Activated CD8-positive, alpha-beta T cell treated with anti-CD3 and anti-CD28 coated beads for 36 hours (primary cell): ENCODE results near the gene DISP2. TPM values are rescaled to one million over a fixed set of nuclear protein-coding genes. Genes with fewer than 3 reads are reported as not detected.

ENCODE experiments used
- ATAC-seq: fragments of 200-7000 bp; cut with Tn5 transposase; one replicate; pipeline ENCODE4 v1.10.0; 2021; ENCODE audit warnings: mild to moderate bottlenecking, moderate library complexity
- CTCF ChIA-PET: fragments of 350-600 bp; sonication (Branson Sonifier 250); formaldehyde crosslinking; loops from one replicate; lab custom pipeline; 2021; ENCODE audit warnings: antibody characterized with exemption; lab: Charles Lee
- POLR2A ChIA-PET: fragments of 350-600 bp; sonication (Branson Sonifier 250); formaldehyde crosslinking; loops from one replicate; lab custom pipeline; 2021; ENCODE audit warnings: antibody characterized with exemption; lab: Charles Lee
- DNase-seq: peaks from one replicate; pipeline ENCODE4 v3.0.0-alpha.2; 2020
- H3K27ac Mint-ChIP-seq: one replicate; pipeline ENCODE4 v1.8.0; 2021; ENCODE audit warnings: mild to moderate bottlenecking, mixed read lengths
- H3K27me3 Mint-ChIP-seq: one replicate; pipeline ENCODE4 v1.8.0; 2021; ENCODE audit warnings: mixed read lengths
- H3K36me3 Mint-ChIP-seq: one replicate; pipeline ENCODE4 v1.8.0; 2021; ENCODE audit warnings: low read depth, mixed read lengths
- H3K4me1 Mint-ChIP-seq: one replicate; pipeline ENCODE4 v1.8.0; 2021; ENCODE audit warnings: low read depth, mixed read lengths
- H3K4me3 Mint-ChIP-seq: one replicate; pipeline ENCODE4 v1.8.0; 2021; ENCODE audit warnings: mild to moderate bottlenecking, moderate library complexity, mixed read lengths
- H3K9me3 Mint-ChIP-seq: one replicate; pipeline ENCODE4 v1.8.0; 2021; ENCODE audit warnings: mixed read lengths
- intact Hi-C: fragments of 100-400 bp; cut with micrococcal nuclease; formaldehyde crosslinking; loops from one replicate; pipeline ENCODE4 v1.10.0; 2022
- total RNA-seq, 2 experiments: library from RNA; stranded (reverse); gene quantifications; one replicate each; pipeline ENCODE4 v1.2.3, GENCODE V29; 2021
- TF ChIP-seq, protein P1 (sequence below): fragments of 200-600 bp; IDR thresholded peaks from one replicate; pipeline ENCODE4 v1.8.0; 2022; ENCODE audit warnings: antibody characterized with exemption, mild to moderate bottlenecking

The DISP2 gene
- total RNA-seq, 2 experiments from 2014 or later = 0.09 to 0.20 TPM

DNA sequence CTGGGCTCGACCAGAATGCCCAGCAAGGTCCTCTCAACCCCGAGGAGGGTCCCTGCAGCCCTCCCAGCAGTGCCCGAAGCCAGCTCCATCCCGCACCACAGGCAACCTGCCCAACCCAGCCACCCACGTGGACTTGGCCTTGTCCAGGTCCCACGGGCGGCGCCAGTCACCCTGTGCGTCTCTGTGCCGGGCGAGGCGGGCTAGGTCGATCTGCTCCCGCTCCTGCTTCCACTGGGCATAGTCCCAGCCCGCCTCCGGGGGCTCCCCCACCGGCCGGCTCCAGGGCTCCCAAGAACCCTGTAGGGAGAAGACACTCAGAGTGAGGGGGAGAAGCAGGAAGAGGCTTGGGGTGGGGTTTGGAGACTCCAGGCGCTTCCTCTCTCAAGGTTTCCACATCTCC is 20.4 kb upstream of the DISP2 start:
- H3K9me3 Mint-ChIP-seq = no peaks in the 10 kb centered on the region
- H3K36me3 Mint-ChIP-seq = no peaks in the 10 kb centered on the region
- TF ChIP-seq, protein P1, sequence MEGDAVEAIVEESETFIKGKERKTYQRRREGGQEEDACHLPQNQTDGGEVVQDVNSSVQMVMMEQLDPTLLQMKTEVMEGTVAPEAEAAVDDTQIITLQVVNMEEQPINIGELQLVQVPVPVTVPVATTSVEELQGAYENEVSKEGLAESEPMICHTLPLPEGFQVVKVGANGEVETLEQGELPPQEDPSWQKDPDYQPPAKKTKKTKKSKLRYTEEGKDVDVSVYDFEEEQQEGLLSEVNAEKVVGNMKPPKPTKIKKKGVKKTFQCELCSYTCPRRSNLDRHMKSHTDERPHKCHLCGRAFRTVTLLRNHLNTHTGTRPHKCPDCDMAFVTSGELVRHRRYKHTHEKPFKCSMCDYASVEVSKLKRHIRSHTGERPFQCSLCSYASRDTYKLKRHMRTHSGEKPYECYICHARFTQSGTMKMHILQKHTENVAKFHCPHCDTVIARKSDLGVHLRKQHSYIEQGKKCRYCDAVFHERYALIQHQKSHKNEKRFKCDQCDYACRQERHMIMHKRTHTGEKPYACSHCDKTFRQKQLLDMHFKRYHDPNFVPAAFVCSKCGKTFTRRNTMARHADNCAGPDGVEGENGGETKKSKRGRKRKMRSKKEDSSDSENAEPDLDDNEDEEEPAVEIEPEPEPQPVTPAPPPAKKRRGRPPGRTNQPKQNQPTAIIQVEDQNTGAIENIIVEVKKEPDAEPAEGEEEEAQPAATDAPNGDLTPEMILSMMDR = no peak
- CTCF ChIA-PET = interaction anchor here (0.5 to 12.4 kb wide), 39 partner anchors 9 to 552 kb away, joined by 3 to 376 read pairs (median 5); partner anchors contain the start of genes ANKRD63, BAHD1, DISP2 and INAFM2
- no peak for DNase-seq
- intact Hi-C loops = loop anchor here (2.0 kb wide), 1 partner anchor 61 kb away; no protein-coding TSS in a partner anchor
- no peaks in the 10 kb centered on the region for H3K27me3 Mint-ChIP-seq
- peaks cover 14% of the 10 kb centered on the region for H3K4me1 Mint-ChIP-seq
- no peak for ATAC-seq
- H3K4me3 Mint-ChIP-seq = no peak overlapping the region
- POLR2A ChIA-PET = interaction anchor here (0.7 to 3.3 kb wide), 7 partner anchors 15 to 104 kb away, joined by 3 to 12 read pairs (median 3); partner anchors contain the start of gene PLCB2
- H3K27ac Mint-ChIP-seq = no peak overlapping the region

DNA sequence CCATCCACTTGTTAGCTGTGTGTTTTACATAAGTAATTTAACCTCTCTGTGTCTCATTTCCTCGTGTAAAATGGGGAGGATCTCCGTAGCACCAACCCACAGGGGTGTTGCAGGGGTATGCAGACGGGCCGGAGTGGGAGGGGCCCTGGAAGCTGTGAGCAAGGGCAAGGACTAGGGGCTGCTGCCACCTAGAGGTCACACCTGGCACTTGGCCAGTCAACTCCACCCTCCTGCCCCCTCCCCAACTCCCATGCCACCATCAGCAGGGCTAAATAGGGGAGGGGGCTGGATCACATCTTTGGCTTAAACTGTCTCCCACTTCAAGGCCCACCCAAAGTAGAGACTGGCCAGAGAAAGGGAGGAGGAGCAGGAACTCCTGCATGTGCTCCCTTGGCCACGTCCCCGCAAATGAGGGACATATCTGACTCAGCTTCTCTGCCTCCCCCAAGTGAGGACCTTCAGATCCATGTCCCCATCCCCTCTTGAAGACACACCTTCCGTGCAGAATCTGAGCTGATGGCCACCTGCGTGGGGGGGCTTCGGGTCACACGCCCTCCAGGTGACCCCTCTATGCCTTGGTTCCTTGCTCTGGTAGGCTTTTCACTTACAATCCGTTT is 19.9 kb upstream of the DISP2 start:
- intact Hi-C loops = no loop called here
- H3K9me3 Mint-ChIP-seq = no peaks in the 10 kb centered on the region
- POLR2A ChIA-PET = interaction anchor here (0.7 to 3.3 kb wide), 5 partner anchors 15 to 83 kb away, joined by 3 to 12 read pairs (median 3); partner anchors contain the start of gene PLCB2
- peak; percentile 96 for ATAC-seq
- no peaks in the 10 kb centered on the region for H3K27me3 Mint-ChIP-seq
- H3K4me1 Mint-ChIP-seq = peaks cover 14% of the 10 kb centered on the region
- no peak overlapping the region for H3K4me3 Mint-ChIP-seq
- H3K36me3 Mint-ChIP-seq = no peaks in the 10 kb centered on the region
- CTCF ChIA-PET = interaction anchor here (0.5 to 12.4 kb wide), 42 partner anchors 8 to 293 kb away, joined by 3 to 376 read pairs (median 4); partner anchors contain the start of genes ANKRD63, BAHD1, DISP2 and INAFM2
- peak; percentile 88 for DNase-seq
- H3K27ac Mint-ChIP-seq = no peak overlapping the region
- TF ChIP-seq, protein P1 = peak; percentile 92

DNA sequence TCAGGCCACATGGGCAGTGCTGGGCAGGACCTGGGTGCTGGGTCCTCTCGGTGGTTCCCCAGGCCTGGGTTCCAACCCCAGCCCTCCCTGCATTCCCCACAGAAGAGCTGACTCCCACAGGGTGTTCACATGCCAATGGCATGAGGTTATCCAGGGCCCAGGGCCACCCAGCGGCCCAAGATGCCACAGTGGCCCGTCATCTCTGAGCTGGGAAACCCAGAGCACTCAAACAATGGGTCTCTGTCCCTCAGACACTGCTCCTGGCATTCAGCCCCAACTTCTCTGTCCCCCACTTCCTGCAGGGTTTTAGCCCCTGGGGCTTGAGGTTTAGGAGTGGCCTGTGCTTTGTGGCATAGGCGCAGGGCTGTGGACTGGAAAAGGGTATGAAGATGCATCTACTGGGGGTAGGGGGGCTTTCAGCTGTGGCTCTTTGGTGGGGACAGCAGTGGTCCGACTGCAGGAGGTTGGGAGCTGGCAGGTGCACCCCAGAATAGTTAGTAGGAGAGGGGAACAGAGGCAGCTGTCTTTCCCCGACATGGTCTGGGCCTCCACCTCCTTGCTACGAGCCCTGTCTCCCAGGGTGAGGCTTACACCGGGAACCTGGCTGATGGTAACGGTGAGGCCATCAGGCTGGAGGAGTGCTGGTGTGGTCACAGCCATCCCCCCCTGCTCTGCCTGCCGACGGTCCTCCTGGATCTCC is 18.9 kb upstream of the DISP2 start:
- CTCF ChIA-PET = interaction anchor here (0.8 to 12.4 kb wide), 19 partner anchors 10 to 293 kb away, joined by 3 to 376 read pairs (median 7); partner anchors contain the start of genes DISP2, INAFM2, IVD and PHGR1
- ATAC-seq = no peak
- no peak for DNase-seq
- Mint-ChIP-seq H3K27ac (no peak overlapping the region), H3K4me3 (no peak overlapping the region), H3K27me3 (no peaks in the 10 kb centered on the region), H3K9me3 (no peaks in the 10 kb centered on the region), H3K36me3 (no peaks in the 10 kb centered on the region), H3K4me1 (peaks cover 8% of the 10 kb centered on the region)
- intact Hi-C loops = no loop called here
- TF ChIP-seq, protein P1 = no peak
- POLR2A ChIA-PET = interaction anchor here (1.4 to 3.3 kb wide), 2 partner anchors 16 to 30 kb away, joined by 3 to 12 read pairs; partner anchors contain the start of gene PLCB2

DNA sequence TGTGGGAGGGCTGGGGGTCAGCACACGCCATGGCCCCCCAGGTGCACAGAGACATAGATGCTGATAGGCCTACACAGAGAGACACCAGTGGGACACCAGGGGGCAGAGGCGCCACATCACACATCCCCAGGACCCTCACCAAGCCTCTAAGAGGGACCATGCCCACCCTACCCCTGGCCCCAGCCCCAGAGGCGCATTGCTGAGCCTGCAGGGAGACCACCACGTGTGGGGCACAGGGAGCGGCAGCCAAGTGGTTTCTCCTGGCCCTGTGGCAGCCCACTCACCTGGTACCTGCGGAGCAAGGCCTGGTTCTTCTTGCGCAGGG is 18.4 kb upstream of the DISP2 start:
- Mint-ChIP-seq H3K36me3 (no peaks in the 10 kb centered on the region), H3K9me3 (no peaks in the 10 kb centered on the region), H3K4me3 (no peak overlapping the region), H3K4me1 (peaks cover 3% of the 10 kb centered on the region), H3K27ac (no peak overlapping the region), H3K27me3 (no peaks in the 10 kb centered on the region)
- ChIA-PET POLR2A (interaction anchor here (0.9 to 3.3 kb wide), 2 partner anchors 14 to 31 kb away, joined by 3 to 12 read pairs; partner anchors contain the start of gene PLCB2), CTCF (interaction anchor here (0.8 to 12.4 kb wide), 6 partner anchors 11 to 81 kb away, joined by 3 to 376 read pairs (median 203); partner anchors contain the start of genes INAFM2 and PLCB2)
- intact Hi-C loops = no loop called here
- DNase-seq = no peak
- TF ChIP-seq, protein P1 = no peak
- ATAC-seq = no peak
